Tongue (tissue), 2 donors: Measurements from ENCODE around the gene MAGEA3. TPM values are rescaled to one million over a fixed set of nuclear protein-coding genes. Genes with fewer than 3 reads are reported as not detected.
"Not testable (repeated sequence)": the region's sequence is repeated elsewhere in the genome, so short reads cannot be mapped to it uniquely, and the experiment has no call there.

Experiments used
- DNase-seq: peaks from one replicate; pipeline ENCODE4 v3.0.0-alpha.2; 2015
- total RNA-seq: library from RNA; depleted of rRNA; stranded (reverse); fragments of >200 nt; gene quantifications from one replicate; pipeline ENCODE4 v1.2.3, GENCODE V29; 2014

MAGEA3 gene
- total RNA-seq, 1 donor from 2014 or later = not detected

GRCh38 chrX:152735860-152736511 is 37.4 kb downstream of the MAGEA3 start:
- no peak for DNase-seq

GRCh38 chrX:152736528-152736927 is 37.9 kb downstream of the MAGEA3 start:
- not testable (repeated sequence) for DNase-seq

GRCh38 chrX:152738560-152738959 is 40.0 kb downstream of the MAGEA3 start:
- no peak for DNase-seq

Other genes starting within 250 kb of the MAGEA3 start
- gene GABRA3, start 247.5 kb upstream of the MAGEA3 start, total RNA-seq = not detected
- 1.0 TPM for gene GABRQ, start 60.9 kb upstream of the MAGEA3 start, total RNA-seq
- not detected for gene CSAG2, start 10.5 kb downstream of the MAGEA3 start, total RNA-seq
- not detected for gene MAGEA2B, start 15.8 kb downstream of the MAGEA3 start, total RNA-seq
- gene CSAG1, start 34.9 kb downstream of the MAGEA3 start, total RNA-seq = not detected
- not detected for gene MAGEA12, start 35.0 kb downstream of the MAGEA3 start, total RNA-seq
- gene MAGEA2, start 55.0 kb downstream of the MAGEA3 start, total RNA-seq = not detected
- gene CSAG3, start 60.4 kb downstream of the MAGEA3 start, total RNA-seq = not detected
- gene MAGEA6, start 70.9 kb downstream of the MAGEA3 start, total RNA-seq = not detected
- 23.1 TPM for gene CETN2, start 132.0 kb downstream of the MAGEA3 start, total RNA-seq
- 5.9 TPM for gene NSDHL, start 132.3 kb downstream of the MAGEA3 start, total RNA-seq
- 22.6 TPM for gene ZNF185, start 199.3 kb downstream of the MAGEA3 start, total RNA-seq